AG09309 (cell line): ENCODE measurements around the gene IER3.
A peak's percentile ranks its signal among the peaks of the same experiment; 100 is the strongest.
"Not testable (repeated sequence)": the region's sequence is repeated elsewhere in the genome, so short reads cannot be mapped to it uniquely, and the experiment has no call there.

ENCODE experiments used
- DNase-seq: peaks from one replicate; pipeline ENCODE4 v3.0.0-alpha.2; 2010; ENCODE audit warnings: low read depth
- H3K4me3 ChIP-seq: 2 replicates; pipeline ENCODE4 v1.5.1; 2011; ENCODE audit warnings: mild to moderate bottlenecking, low read depth, low read length, moderate library complexity; ENCODE audit not compliant: control insufficient read depth
- CTCF ChIP-seq: IDR thresholded peaks from 2 replicates; pipeline ENCODE4 v1.5.1; 2011; ENCODE audit warnings: mild to moderate bottlenecking, low read depth, low read length, inconsistent platforms; ENCODE audit not compliant: insufficient read depth, control insufficient read depth; ENCODE audit errors: missing control alignments

IER3 gene

GRCh38 chr6:30769088-30769852, 24.9 kb upstream of the IER3 start:
- H3K4me3 ChIP-seq: no peak overlapping the region; the same call in 1 of the 2 replicates
- no peak for TF ChIP-seq CTCF
- peak; percentile 86 for DNase-seq

- no peak for TF ChIP-seq CTCF
- H3K4me3 ChIP-seq: no peak overlapping the region
- DNase-seq: no peak
Measured at GRCh38 chr6:30768634-30769087, 24.3 kb upstream of the IER3 start.

GRCh38 chr6:30767944-30768301, 23.6 kb upstream of the IER3 start:
- H3K4me3 ChIP-seq: no peak overlapping the region
- no peak for DNase-seq
- TF ChIP-seq CTCF: no peak

GRCh38 chr6:30767158-30767943, 23.0 kb upstream of the IER3 start:
- no peak overlapping the region for H3K4me3 ChIP-seq
- no peak for DNase-seq
- TF ChIP-seq CTCF: no peak

- H3K4me3 ChIP-seq: no peak overlapping the region
- no peak for TF ChIP-seq CTCF
- no peak for DNase-seq
Measured at GRCh38 chr6:30766461-30767157, 22.3 kb upstream of the IER3 start.

- H3K4me3 ChIP-seq, DNase-seq: not testable (repeated sequence)
Measured at GRCh38 chr6:30765495-30765894, 21.1 kb upstream of the IER3 start.

- H3K4me3 ChIP-seq, DNase-seq: not testable (repeated sequence)
Measured at GRCh38 chr6:30764490-30765043, 20.2 kb upstream of the IER3 start.
